ENCODE measurements around the gene TMEM201.
A peak's percentile ranks its signal among the peaks of the same experiment; 100 is the strongest.

Gene TMEM201

GRCh38 chr1:9654834-9655723, 66.4 kb downstream of the TMEM201 start:
- no peak for DNase-seq

- no peak for DNase-seq
Measured at GRCh38 chr1:9655836-9656235, 67.1 kb downstream of the TMEM201 start.

- DNase-seq = no peak
Measured at GRCh38 chr1:9657521-9658032, 68.9 kb downstream of the TMEM201 start.

- DNase-seq = no peak
Measured at GRCh38 chr1:9658199-9658598, 69.5 kb downstream of the TMEM201 start.

GRCh38 chr1:9659328-9659727, 70.6 kb downstream of the TMEM201 start:
- DNase-seq = peak; percentile 50

- DNase-seq = no peak
Measured at GRCh38 chr1:9663257-9663656, 74.5 kb downstream of the TMEM201 start.
